Smooth muscle cell (in vitro differentiated cells): Measurements from ENCODE around the gene RRM1. TPM values are rescaled to one million over a fixed set of nuclear protein-coding genes. Genes with fewer than 3 reads are reported as not detected.
"Not testable (repeated sequence)": the region's sequence is repeated elsewhere in the genome, so short reads cannot be mapped to it uniquely, and the experiment has no call there.

Source experiments
- DNase-seq: peaks from one replicate; lab custom pipeline; 2025; ENCODE audit not compliant: unreplicated experiment; lab: John Stamatoyannopoulos, UW
- H2AFZ ChIP-seq: fragments of 200-600 bp; sonication (generic); 2 replicates; pipeline ENCODE4 v1.6.0; 2016; ENCODE audit warnings: antibody characterized with exemption, low read depth, mild to moderate bottlenecking
- H3F3A ChIP-seq: fragments of 200-600 bp; sonication (generic); 2 replicates; pipeline ENCODE4 v1.6.0; 2017; ENCODE audit warnings: antibody characterized with exemption, low read depth
- H3K27ac ChIP-seq: fragments of 200-600 bp; sonication (generic); 2 replicates; pipeline ENCODE4 v1.5.1; 2016; ENCODE audit warnings: low read depth, mild to moderate bottlenecking
- H3K27me3 ChIP-seq: fragments of 200-600 bp; sonication (generic); 2 replicates; pipeline ENCODE4 v1.6.1; 2016; ENCODE audit warnings: low read depth, mild to moderate bottlenecking
- H3K36me3 ChIP-seq: fragments of 200-600 bp; sonication (generic); 2 replicates; pipeline ENCODE4 v1.5.1; 2016; ENCODE audit warnings: low read depth
- H3K4me1 ChIP-seq: fragments of 200-600 bp; sonication (generic); 2 replicates; pipeline ENCODE4 v1.5.1; 2016; ENCODE audit warnings: low read depth
- H3K4me2 ChIP-seq: fragments of 200-600 bp; sonication (generic); 2 replicates; pipeline ENCODE4 v1.6.0; 2016; ENCODE audit warnings: mild to moderate bottlenecking
- H3K4me3 ChIP-seq: fragments of 200-600 bp; sonication (generic); 2 replicates; pipeline ENCODE4 v1.5.1; 2016; ENCODE audit warnings: mild to moderate bottlenecking
- H3K79me2 ChIP-seq: fragments of 200-600 bp; sonication (generic); 2 replicates; pipeline ENCODE4 v1.6.0; 2016; ENCODE audit warnings: low read depth, mild to moderate bottlenecking
- H3K9ac ChIP-seq: fragments of 200-600 bp; sonication (generic); 2 replicates; pipeline ENCODE4 v1.6.0; 2016; ENCODE audit warnings: low read depth
- H3K9me3 ChIP-seq: fragments of 200-600 bp; sonication (generic); replicated peaks from 2 replicates; pipeline ENCODE4 v1.5.1; 2016; ENCODE audit warnings: low read depth
- H4K20me1 ChIP-seq: fragments of 200-600 bp; sonication (generic); 2 replicates; pipeline ENCODE4 v1.6.0; 2016; ENCODE audit warnings: low read depth
- CTCF ChIP-seq: fragments of 200-600 bp; sonication (generic); IDR thresholded peaks from 2 replicates; pipeline ENCODE4 v1.5.1; 2017; ENCODE audit warnings: borderline replicate concordance, mild to moderate bottlenecking, antibody characterized with exemption; ENCODE audit not compliant: insufficient read depth, poor library complexity, severe bottlenecking
- WGBS: methylation state at CpG from one replicate; pipeline ENCODE4 v1.1.7; 2016; ENCODE audit warnings: low lambda C conversion rate; 5-methylcytosine and 5-hydroxymethylcytosine counted together
- polyA plus RNA-seq: library from polyadenylated mRNA; unstranded; fragments of >200 nt; fragmentation: Nextera tagmentation; extraction: Ambion mirVana; gene quantifications from 2 replicates; pipeline ENCODE4 v1.2.1, GENCODE V29; 2016
- total RNA-seq: library from RNA; depleted of rRNA; stranded (reverse); fragments of >200 nt; gene quantifications from 2 replicates; pipeline ENCODE4 v1.2.3, GENCODE V29; 2014

The RRM1 gene
- total and polyA plus RNA-seq, 2 experiments from 2014 or later, result 36.4 to 90.5 TPM

DNA sequence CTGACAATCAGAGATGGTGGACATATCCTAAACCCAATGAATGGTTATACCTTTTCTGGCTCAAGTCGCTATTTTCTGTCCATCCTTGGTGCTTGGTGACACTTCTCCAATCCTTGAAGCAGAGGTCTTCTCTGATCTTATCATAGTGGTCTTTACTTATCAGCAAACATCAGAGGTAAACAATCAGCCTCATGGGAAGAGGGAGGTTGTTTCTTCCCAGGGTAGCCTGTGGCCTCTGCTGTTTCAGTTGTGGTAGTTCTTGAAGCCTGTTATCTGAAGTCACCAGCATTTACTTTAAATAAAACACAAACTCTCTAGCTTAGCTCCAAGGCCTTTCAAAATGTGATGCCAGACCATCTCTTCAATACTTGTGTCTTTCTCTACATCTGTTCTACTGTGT lies 66.7 kb downstream of the RRM1 start:
- H3K4me3 ChIP-seq, result no peak overlapping the region
- H3K9me3 ChIP-seq, result no peaks in the 10 kb centered on the region
- no peak for TF ChIP-seq CTCF
- H3K36me3 ChIP-seq, result no peaks in the 10 kb centered on the region
- no peak overlapping the region for H3K9ac ChIP-seq
- no peak overlapping the region for H3K4me2 ChIP-seq
- H4K20me1 ChIP-seq, result no peaks in the 10 kb centered on the region
- H3K4me1 ChIP-seq, result no peaks in the 10 kb centered on the region
- no peaks in the 10 kb centered on the region for H3F3A ChIP-seq
- H3K27me3 ChIP-seq, result no peaks in the 10 kb centered on the region
- no peak overlapping the region for H3K27ac ChIP-seq
- WGBS, result 74% methylated on average over 1 of the region's 1 CpG
- no peaks in the 10 kb centered on the region for H3K79me2 ChIP-seq
- no peak for DNase-seq
- no peak overlapping the region for H2AFZ ChIP-seq

DNA sequence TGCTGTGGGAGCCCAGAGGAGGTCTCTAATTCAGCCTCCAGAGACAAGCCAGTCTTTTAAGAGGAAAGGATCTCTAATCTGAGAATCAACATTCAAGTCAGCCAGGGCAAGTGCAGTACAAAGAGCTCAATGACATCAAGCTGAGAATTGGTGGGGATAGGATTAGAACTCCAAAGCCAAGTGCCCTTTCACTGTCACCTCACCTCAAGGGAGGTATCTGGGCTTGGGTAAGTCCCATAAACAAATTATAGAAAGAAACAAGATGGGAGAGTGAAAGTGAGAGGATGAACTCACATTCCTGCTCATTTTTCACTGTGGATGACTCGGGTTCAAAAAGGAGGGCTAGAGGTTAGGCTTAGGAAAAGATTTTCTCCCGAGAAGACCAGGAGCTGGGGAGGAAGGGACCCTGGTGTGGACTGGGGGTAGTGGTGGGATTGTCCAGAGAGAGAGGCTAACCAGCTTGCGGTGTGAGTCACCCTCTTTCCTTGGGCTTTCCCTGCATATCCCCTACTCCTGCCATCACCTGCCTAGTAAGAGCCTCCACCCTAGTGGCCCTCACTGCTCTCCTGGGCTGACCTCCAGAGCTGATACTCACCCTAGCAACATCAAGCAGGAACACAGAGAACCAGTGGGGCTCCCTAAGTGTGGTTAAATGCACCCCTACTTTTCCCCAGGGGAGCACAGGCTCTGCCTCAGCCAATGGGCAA lies 70.4 kb downstream of the RRM1 start:
- H4K20me1 ChIP-seq, result no peaks in the 10 kb centered on the region
- no peaks in the 10 kb centered on the region for H3K27me3 ChIP-seq
- no peaks in the 10 kb centered on the region for H3K79me2 ChIP-seq
- H3F3A ChIP-seq, result no peaks in the 10 kb centered on the region
- no peak for DNase-seq
- H3K4me1 ChIP-seq, result no peaks in the 10 kb centered on the region
- 86% methylated on average over 3 of the region's 3 CpGs for WGBS
- no peak overlapping the region for H3K4me3 ChIP-seq
- H3K9me3 ChIP-seq, result no peaks in the 10 kb centered on the region
- TF ChIP-seq CTCF, result no peak
- no peak overlapping the region for H2AFZ ChIP-seq
- no peak overlapping the region for H3K27ac ChIP-seq
- H3K9ac ChIP-seq, result no peak overlapping the region
- H3K36me3 ChIP-seq, result no peaks in the 10 kb centered on the region
- no peak overlapping the region for H3K4me2 ChIP-seq

- no peak overlapping the region for H3K9ac ChIP-seq
- DNase-seq, result no peak
- H3K27ac ChIP-seq, result no peak overlapping the region
- no peaks in the 10 kb centered on the region for H3K9me3 ChIP-seq
- no peaks in the 10 kb centered on the region for H3K27me3 ChIP-seq
- no peak overlapping the region for H3K4me3 ChIP-seq
- no peak overlapping the region for H2AFZ ChIP-seq
- H3K4me1 ChIP-seq, result no peaks in the 10 kb centered on the region
- 100% methylated on average over 3 of the region's 3 CpGs for WGBS
- H3K79me2 ChIP-seq, result no peaks in the 10 kb centered on the region
- no peaks in the 10 kb centered on the region for H3K36me3 ChIP-seq
- TF ChIP-seq CTCF, result no peak
- no peaks in the 10 kb centered on the region for H4K20me1 ChIP-seq
- no peaks in the 10 kb centered on the region for H3F3A ChIP-seq
- H3K4me2 ChIP-seq, result no peak overlapping the region
Observed at GRCh38 chr11:4167292-4167691, 72.7 kb downstream of the RRM1 start.

- DNase-seq, result no peak
- Histone ChIP-seq H3K79me2 (no peaks in the 10 kb centered on the region), H3K27ac (no peak overlapping the region), H3K4me1 (no peaks in the 10 kb centered on the region), H4K20me1 (no peaks in the 10 kb centered on the region), H3F3A (no peaks in the 10 kb centered on the region), H3K4me3 (no peak overlapping the region), H3K9me3 (no peaks in the 10 kb centered on the region), H3K4me2 (no peak overlapping the region), H3K36me3 (no peaks in the 10 kb centered on the region), H3K9ac (no peak overlapping the region), H2AFZ (no peak overlapping the region), H3K27me3 (no peaks in the 10 kb centered on the region)
- 84% methylated on average over 5 of the region's 7 CpGs for WGBS
- no peak for TF ChIP-seq CTCF
Observed at GRCh38 chr11:4167758-4168157, 73.2 kb downstream of the RRM1 start.

DNA sequence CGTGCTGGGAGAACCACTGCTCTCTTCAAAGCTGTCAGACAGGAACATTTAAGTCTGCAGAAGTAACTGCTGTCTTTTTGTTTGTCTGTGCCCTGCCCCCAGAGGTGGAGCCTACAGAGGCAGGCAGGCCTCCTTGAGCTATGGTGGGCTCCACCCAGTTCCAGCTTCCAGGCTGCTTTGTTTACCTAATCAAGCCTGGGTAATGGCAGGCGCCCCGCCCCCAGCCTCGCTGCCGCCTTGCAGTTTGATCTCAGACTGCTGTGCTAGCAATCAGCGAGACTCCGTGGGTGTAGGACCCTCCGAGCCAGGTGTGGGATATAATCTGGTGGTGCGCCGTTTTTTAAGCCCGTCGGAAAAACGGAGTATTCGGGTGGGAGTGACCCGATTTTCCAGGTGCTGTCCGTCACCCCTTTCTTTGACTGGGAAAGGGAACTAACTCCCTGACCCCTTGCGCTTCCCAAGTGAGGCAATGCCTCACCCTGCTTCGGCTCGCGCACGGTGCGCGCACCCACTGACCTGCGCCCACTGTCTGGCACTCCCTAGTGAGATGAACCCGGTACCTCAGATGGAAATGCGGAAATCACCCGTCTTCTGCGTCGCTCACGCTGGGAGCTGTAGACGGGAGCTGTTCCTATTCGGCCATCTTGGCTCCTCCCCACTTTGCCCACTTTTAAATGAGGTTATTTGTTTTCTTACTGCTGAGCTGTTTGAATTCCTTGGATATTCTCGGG lies 81.2 kb downstream of the RRM1 start:
- peak overlapping the region; percentile 77 for H3K4me2 ChIP-seq
- not testable (repeated sequence) for H3F3A ChIP-seq, H3K27ac ChIP-seq, H3K27me3 ChIP-seq, H3K79me2 ChIP-seq, H3K9me3 ChIP-seq, H3K4me1 ChIP-seq, H3K36me3 ChIP-seq, H4K20me1 ChIP-seq, H3K9ac ChIP-seq, DNase-seq
- peak overlapping the region; percentile 86 for H2AFZ ChIP-seq
- WGBS, result 20% methylated on average over 33 of the region's 33 CpGs
- peak overlapping the region; percentile 61 for H3K4me3 ChIP-seq
